MM.1S (cell line): ENCODE measurements around the gene FN3KRP.

Experiments
- DNase-seq: peaks from one replicate; pipeline ENCODE4 v3.0.0-alpha.2; 2015
- H2AFZ ChIP-seq: fragments of 300-600 bp; sonication (generic); 2 replicates; pipeline ENCODE4 v1.6.0; 2016; ENCODE audit warnings: antibody characterized with exemption, low read length
- H3F3A ChIP-seq: fragments of 300-600 bp; sonication (generic); 2 replicates; pipeline ENCODE4 v1.6.1; 2016; ENCODE audit warnings: mild to moderate bottlenecking, antibody characterized with exemption, low read length, moderate library complexity, mixed read lengths; ENCODE audit not compliant: insufficient read depth
- H3K27ac ChIP-seq: fragments of 300-600 bp; sonication (generic); 2 replicates; pipeline ENCODE4 v1.5.1; 2016; ENCODE audit warnings: mild to moderate bottlenecking, low read length
- H3K27me3 ChIP-seq: fragments of 300-600 bp; sonication (generic); replicated peaks from 2 replicates; pipeline ENCODE4 v1.6.0; 2016; ENCODE audit warnings: low read length; ENCODE audit not compliant: insufficient read depth
- H3K36me3 ChIP-seq: fragments of 300-600 bp; sonication (generic); replicated peaks from 2 replicates; pipeline ENCODE4 v1.6.1; 2016; ENCODE audit warnings: mild to moderate bottlenecking, low read length, mixed read lengths; ENCODE audit not compliant: insufficient read depth
- H3K4me1 ChIP-seq: fragments of 300-600 bp; sonication (generic); 2 replicates; pipeline ENCODE4 v1.6.1; 2016; ENCODE audit warnings: low read length, mixed read lengths
- H3K4me2 ChIP-seq: fragments of 300-600 bp; sonication (generic); 2 replicates; pipeline ENCODE4 v1.6.0; 2016; ENCODE audit warnings: low read depth, low read length
- H3K4me3 ChIP-seq: fragments of 300-600 bp; sonication (generic); 2 replicates; pipeline ENCODE4 v1.5.1; 2016; ENCODE audit warnings: low read length, mixed read lengths
- H3K79me2 ChIP-seq: fragments of 300-600 bp; sonication (generic); 2 replicates; pipeline ENCODE4 v1.6.1; 2016; ENCODE audit warnings: mixed run types, low read length, mixed read lengths
- H3K9ac ChIP-seq: fragments of 300-600 bp; sonication (generic); 2 replicates; pipeline ENCODE4 v1.6.1; 2016; ENCODE audit warnings: low read length, mixed read lengths
- H3K9me2 ChIP-seq: fragments of 300-600 bp; sonication (generic); replicated peaks from 2 replicates; pipeline ENCODE4 v1.6.1; 2016; ENCODE audit warnings: mild to moderate bottlenecking, low read length, mixed read lengths; ENCODE audit not compliant: insufficient read depth
- H3K9me3 ChIP-seq: fragments of 300-600 bp; sonication (generic); replicated peaks from 2 replicates; pipeline ENCODE4 v1.6.1; 2016; ENCODE audit warnings: mild to moderate bottlenecking, low read length, mixed read lengths; ENCODE audit not compliant: insufficient read depth
- H4K20me1 ChIP-seq: fragments of 300-600 bp; sonication (generic); 2 replicates; pipeline ENCODE4 v1.6.1; 2016; ENCODE audit warnings: mild to moderate bottlenecking, low read length, moderate library complexity, mixed read lengths; ENCODE audit not compliant: insufficient read depth
- CTCF ChIP-seq: fragments of 300-600 bp; sonication (generic); IDR thresholded peaks from 2 replicates; pipeline ENCODE4 v1.5.1; 2016; ENCODE audit warnings: antibody characterized with exemption, low read length, mixed read lengths
- EZH2 ChIP-seq: fragments of 300-600 bp; sonication (generic); optimal IDR thresholded peaks from 2 replicates; pipeline ENCODE3; 2017; ENCODE audit warnings: low read depth, mild to moderate bottlenecking, antibody characterized with exemption, low read length, mixed read lengths
- EZH2phosphoT487 ChIP-seq: fragments of 300-600 bp; sonication (generic); IDR thresholded peaks from 2 replicates; pipeline ENCODE4 v1.6.1; 2018; ENCODE audit warnings: antibody characterized with exemption, low read length

FN3KRP gene

GRCh38 chr17:82689077-82689476, 27.4 kb upstream of the FN3KRP start:
- Histone ChIP-seq H3K9ac (no peak overlapping the region), H3K4me3 (no peak overlapping the region), H3F3A (no peaks in the 10 kb centered on the region), H3K79me2 (0 out of 2 replicates have a peak, but pooled peaks cover 3% of the 10 kb centered on the region), H3K36me3 (no peaks in the 10 kb centered on the region), H3K27ac (no peak overlapping the region), H2AFZ (no peak overlapping the region), H3K9me2 (no peaks in the 10 kb centered on the region), H4K20me1 (no peaks in the 10 kb centered on the region), H3K4me2 (no peak overlapping the region), H3K9me3 (no peaks in the 10 kb centered on the region), H3K4me1 (no peaks in the 10 kb centered on the region), H3K27me3 (no peaks in the 10 kb centered on the region)
- TF ChIP-seq EZH2phosphoT487 (no peak), EZH2 (no peak), CTCF (no peak)
- no peak for DNase-seq

GRCh38 chr17:82690786-82691489, 25.6 kb upstream of the FN3KRP start:
- no peak overlapping the region for H3K27ac ChIP-seq
- no peak overlapping the region for H3K4me3 ChIP-seq
- H3K9me2 ChIP-seq = no peaks in the 10 kb centered on the region
- no peaks in the 10 kb centered on the region for H4K20me1 ChIP-seq
- H3F3A ChIP-seq = no peaks in the 10 kb centered on the region
- H3K27me3 ChIP-seq = no peaks in the 10 kb centered on the region
- no peak for TF ChIP-seq EZH2
- TF ChIP-seq EZH2phosphoT487 = no peak
- TF ChIP-seq CTCF = no peak
- no peaks in the 10 kb centered on the region for H3K4me1 ChIP-seq
- H3K4me2 ChIP-seq = no peak overlapping the region
- no peaks in the 10 kb centered on the region for H3K36me3 ChIP-seq
- H3K9me3 ChIP-seq = no peaks in the 10 kb centered on the region
- H3K9ac ChIP-seq = no peak overlapping the region
- H3K79me2 ChIP-seq = peaks cover 3% of the 10 kb centered on the region; the same call in 1 of the 2 replicates
- no peak overlapping the region for H2AFZ ChIP-seq
- DNase-seq = no peak

- Histone ChIP-seq H3K9me2 (no peaks in the 10 kb centered on the region), H3F3A (no peaks in the 10 kb centered on the region), H3K27me3 (no peaks in the 10 kb centered on the region), H3K9me3 (no peaks in the 10 kb centered on the region), H4K20me1 (no peaks in the 10 kb centered on the region), H3K36me3 (no peaks in the 10 kb centered on the region), H3K79me2 (peaks cover 3% of the 10 kb centered on the region; the same call in 1 of the 2 replicates), H3K4me2 (no peak overlapping the region), H2AFZ (no peak overlapping the region), H3K27ac (no peak overlapping the region), H3K9ac (no peak overlapping the region), H3K4me1 (no peaks in the 10 kb centered on the region), H3K4me3 (no peak overlapping the region)
- TF ChIP-seq EZH2phosphoT487 (no peak), CTCF (no peak), EZH2 (no peak)
- DNase-seq = no peak
Measured at GRCh38 chr17:82691714-82692113, 24.8 kb upstream of the FN3KRP start.
